Measurements from ENCODE around the gene RNF121.

RNF121 gene

DNA sequence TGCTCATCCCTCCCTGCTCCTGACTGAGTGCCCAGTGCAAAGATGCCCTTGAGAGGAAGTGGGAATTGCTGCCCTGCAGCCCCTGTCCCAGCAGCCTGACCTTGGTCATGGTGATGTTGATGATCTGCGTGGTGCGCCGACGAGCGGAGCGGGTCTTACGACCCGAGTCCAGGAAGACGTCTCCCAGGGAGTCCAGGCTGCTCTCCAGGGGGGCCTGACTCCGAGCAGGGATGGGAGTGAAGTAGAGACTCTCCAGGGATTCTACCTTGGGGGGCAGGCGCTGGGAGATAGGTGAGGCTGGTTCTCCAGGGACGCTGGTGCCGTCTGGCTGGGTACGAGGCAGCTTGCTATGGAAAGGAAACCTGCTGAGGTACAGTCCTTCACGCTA lies 78.2 kb downstream of the RNF121 start:
- no peak for DNase-seq

DNA sequence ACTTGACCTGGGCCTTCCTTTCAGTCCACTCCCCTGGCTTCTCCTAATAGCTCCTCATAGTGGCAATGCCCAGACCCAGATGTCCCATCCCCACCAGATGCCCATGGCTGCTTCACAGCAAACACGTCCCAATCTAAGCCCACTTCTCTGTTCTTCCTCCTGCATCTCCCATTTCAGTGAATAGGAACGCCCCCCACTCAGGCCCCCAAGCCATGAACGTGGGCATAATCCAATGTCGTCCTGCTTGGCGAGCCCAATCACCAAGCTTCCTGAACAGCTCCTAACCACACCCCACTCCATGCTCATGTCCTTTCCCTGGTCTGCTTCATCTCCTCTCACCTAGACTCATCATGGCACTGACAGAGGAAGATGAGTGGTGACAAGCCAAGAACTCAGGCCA lies 78.7 kb downstream of the RNF121 start:
- no peak for DNase-seq

DNA sequence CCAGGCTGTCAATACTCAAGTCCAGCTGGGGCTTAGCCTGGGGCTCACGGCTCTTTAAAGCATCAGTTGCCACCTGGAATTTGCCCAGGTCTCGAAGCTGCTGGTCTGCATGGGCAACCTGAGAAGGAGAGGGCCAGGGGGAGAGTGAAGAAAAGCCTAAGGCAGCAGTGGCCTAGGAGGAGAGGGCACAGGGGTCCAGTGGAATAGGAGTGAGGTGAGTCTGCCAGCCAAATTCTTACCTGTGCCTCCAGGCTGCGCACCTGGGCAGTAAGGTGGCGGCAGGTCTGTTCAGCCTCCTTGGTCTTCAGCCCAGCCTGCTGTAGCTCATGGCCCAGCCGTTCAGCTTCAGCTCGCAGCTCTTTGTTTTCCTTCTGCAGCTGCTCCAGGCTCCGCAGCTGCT lies 79.9 kb downstream of the RNF121 start:
- DNase-seq, result no peak

DNA sequence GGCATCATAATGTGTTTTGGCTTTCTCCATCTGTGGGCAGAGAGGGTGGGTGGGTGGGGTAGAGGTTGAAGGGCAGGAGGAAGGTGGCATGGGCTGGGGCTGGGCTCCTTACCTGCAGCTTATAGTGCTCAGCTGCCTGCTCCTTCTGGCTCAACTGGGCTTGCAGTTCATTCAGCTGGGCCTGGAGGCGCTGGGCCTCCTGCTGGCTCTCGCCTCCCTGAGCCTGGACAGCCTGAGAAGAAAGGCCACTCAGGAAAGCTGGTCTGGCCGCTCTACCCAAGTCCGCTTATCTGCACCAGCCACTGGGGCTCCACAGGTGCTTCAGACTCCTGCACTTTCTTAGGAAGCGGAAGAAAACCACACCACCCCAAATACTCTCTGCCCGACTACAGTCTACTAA lies 80.3 kb downstream of the RNF121 start:
- DNase-seq, result no peak

DNA sequence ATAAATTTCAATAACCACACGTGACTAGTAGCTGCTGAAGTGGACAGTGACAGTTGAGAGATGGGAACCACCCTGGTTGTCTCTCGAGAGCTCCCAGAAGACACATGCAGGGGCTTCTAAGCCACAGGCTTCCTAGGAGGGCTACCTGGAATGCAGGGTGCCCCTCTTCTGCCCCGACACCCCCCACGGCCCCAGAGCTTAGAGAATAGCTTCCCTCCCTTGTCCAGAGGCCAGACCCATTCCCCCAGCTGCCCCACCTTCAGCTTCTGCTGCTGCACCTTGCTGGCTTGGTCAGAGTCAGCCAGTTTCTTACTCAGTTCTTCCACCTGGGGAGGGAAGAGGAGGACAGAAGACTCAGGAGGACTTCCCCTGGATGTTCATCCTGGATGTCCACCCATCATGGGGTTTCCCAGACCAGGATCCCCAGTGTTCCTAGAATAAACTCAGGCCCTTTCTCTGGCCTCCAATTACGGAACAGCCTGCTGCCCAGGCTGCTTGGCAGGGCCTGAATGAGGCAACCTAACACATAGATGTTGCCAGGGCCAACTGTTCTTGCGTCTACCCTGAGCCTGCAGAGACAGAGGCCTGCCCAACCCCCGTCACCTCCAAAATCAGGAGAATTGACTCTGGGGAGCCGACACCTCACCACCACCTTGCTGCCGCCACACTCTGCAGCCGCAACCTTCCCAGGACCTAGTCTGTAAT lies 81.8 kb downstream of the RNF121 start:
- DNase-seq, result no peak

DNA sequence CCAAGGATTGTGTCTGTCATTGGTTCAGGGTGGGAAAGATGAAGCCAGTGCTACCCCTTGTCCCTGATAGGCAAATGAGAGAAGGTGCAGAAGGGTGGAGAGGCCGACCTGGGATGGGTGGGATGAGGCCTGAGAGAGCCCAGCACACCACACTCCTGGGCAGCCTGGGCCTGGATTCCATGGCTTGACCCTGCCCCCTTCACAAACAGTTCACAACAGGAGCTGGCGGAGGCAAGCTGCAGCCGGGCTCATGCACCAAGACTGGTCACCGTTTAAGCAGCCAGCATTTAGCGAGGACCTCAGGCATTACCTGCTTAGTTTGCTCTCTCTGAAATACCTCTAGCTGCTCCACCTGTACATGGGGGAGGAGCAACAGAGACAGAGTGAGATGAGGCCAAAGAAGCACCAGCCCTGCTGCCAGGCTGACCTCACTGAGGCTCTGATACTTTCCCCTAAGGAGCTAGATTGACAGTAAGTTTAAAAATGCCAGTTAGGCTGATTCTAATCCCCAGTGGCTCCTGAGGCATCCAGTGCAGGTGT lies 83.3 kb downstream of the RNF121 start:
- no peak for DNase-seq

DNA sequence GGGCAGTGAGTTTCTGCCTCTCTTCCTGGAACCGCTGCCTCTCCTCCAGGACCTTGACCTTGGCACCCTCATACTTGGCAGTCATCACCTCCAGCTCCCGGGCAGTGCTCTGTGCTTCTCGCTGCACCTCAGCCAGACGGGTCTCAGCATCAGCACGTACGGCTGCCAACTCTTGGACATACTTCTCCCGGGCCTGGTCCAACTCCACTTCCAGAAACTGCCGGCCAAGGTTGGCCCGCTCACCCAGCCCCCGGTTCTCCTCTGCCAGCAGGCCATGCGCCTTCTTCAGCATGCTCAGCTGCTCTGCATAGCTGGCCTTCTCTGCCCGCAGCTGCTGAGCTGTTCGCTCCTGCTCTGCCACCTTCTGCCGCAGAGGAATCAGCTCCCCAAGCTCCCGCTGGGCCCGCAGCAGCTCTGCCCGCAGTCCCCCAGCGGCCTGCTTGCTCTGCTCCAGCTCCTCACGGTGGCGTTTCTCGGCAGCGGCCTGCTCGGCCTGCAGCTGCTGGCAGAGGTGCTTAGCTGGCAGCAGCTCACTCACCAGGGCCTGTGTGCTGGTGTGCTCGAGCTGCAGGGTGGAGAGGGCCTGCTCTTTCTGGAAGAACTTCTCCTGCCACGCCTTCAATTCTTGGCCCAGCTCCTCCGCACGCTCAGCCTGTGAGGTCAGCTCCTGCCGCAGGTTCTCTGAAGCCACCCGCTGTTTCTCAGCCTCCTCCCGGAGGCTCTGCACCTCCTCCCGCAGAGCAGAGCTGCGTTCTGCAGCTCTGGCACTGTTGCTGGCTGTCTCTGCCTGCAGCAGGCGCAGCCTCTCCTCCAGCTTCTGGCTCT lies 84.3 kb downstream of the RNF121 start:
- DNase-seq, result no peak

DNA sequence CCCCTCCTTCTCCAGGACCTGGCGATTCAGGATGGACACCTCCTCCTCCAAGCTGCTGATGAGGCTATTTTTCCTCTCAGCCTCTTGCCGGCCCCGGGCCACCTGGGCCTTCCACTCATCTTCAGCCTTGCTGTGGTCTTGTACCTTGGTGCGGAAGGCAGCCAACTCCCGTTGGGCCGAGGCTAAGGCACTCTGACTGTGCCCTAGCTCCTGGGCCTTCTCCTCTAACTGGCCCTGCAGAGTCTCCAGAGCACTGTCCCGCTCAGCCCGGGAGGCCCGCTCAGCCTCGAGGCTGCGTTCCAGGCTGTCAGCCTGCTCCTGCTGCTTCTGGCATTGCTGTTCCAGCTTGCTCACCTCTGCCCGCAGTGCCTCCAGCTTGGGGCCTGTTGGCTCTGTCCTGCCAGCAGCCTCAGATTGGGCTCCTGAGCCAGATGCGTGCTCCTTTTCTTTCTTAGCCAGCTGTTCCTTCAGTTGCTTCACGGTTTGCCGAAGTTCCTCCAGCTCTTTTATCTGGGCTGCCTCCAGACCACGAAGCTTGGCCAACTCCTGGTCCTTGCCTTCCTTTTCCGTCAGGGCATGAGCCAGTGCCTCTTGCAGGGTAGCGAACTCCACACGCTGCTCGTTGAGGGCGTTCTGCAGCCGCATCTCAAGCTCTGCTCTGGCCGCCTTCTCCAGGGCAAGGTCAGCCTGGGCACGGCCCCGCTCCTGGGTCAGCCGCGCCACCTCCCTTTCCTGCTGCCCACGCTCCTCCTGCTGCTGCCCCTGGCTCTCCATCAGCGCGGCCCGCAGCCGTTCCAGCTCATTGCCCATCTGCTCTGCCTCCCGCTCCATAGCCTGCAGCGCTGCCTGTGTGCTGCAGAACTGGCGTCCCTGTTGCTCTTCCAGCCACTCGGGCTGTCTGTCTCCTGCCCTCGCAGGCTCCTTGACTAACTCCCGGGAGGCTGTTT lies 85.2 kb downstream of the RNF121 start:
- DNase-seq, result no peak

DNA sequence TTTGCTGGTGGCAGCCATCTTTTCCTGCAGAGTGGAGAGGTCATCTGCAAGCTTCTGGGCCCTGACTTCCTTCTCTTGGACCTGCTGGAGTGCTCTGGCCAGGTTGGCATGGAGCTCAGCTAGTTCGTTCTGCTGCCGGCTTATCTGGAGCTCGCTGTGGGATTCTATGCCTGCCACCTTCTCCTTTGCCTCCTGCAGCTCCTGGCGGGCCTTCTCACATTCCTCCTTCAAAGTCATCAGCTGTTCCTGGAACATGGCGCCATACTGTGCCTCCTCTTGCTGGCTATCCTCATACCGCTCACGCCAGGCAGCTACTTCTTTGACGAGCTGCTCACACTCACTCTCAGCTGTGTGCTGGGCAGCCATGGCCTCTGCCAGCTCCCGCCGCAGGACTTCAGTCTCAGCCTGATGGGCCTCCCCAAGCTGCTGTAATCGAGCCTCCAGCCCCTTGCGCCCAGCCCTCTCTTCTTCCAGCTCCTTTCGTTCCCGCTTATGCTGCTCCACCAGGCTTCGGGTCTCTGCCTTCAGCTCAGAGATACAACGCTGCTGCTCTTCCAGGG lies 86.0 kb downstream of the RNF121 start:
- DNase-seq, result no peak

DNA sequence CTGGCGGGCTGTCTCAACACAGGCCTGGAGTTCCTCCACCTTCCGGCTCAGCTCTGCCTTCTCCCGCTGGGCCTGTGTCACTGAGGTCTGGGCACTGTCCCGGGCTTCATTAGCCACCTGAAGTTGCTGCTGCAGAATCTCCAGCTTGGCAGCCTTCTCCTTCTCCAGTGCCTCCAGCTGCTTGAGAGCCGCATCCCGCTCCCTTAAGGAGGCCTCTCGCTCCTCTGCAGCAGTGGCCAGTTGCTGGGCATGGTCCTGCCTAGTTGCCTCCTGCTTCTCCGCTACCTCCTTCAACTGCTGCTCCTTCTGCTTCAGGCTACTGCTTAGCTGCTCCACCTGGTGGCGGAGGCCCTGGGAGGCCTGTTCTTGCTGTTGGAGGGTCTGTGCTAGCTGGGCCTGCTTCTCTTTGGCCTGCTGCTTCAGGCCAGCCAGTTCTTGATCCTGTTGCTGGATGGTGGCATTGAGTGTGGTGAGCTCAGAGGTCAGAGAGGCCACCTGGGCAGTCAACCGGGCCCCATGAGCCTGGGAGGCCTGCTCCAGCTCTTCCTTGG lies 86.7 kb downstream of the RNF121 start:
- no peak for DNase-seq

DNA sequence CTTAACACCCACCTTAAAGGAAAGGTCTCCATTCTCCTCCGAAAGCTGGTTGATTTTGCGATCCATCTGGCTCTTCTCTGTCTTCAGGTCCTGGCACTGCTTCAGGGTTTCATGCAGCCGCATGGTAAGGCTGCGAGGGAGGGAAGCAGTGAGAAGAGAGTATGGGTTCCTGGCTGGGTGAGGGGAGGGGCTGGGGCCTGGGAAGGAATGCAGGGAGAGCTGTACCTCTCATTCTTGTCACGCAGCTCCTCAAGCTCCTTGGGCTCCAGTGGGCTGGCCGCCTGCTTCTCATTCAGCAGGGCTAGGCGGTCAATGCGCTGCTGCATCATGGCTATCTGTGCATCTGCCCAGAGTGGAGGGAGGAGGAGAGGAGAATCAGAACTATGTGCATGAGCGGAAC lies 89.3 kb downstream of the RNF121 start:
- DNase-seq, result no peak

DNA sequence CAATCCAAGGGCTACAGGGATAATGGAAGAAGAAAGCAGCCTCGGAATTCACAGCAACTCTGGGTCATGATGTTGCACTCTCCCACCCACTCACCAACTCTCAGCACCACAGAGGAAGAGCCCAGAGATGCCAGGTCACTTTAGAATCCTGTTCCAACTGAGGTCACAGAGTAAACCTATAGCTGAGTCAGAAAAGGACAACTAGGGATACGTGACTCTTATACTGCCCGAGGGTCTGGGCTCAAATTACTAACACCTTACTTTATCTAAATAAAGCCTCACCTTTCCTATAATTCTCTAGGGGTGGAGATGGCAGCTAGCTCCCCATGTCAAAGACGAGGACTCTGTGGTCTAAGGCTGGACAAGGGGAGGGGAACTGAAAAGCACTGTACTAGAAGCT lies 94.5 kb downstream of the RNF121 start:
- no peak for DNase-seq

DNA sequence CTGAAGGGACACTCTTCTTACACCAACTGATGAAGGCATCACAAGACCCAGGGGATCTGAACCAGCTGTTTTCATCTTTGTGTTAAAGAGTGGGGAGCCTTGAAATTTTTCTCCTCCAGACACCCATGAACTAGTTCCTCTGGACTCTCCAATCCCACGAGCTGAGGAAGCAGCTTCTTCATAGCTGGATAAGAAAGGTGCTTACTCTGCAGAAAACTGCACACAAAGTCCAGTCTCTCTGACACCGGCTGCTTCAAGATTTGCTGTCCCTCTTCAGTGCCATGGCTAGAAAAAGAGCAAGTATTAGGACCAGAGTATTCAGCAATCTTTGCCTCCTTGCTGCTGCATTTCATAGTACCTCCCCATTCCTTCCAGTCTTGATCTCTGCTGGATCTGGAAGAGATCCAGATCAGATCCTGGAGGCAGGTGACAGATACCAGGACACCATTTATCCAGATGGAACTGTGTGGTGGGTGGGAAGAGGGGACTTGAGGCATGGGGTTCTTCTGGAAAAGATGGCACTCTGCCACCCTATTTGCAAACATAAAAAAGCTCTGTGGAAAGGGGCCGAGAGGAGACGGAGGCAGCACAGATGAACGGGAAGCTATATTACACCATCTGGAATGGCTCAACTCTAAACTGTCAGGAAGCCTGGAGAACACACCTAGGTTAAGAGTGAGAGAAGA lies 95.4 kb downstream of the RNF121 start:
- DNase-seq, result no peak

DNA sequence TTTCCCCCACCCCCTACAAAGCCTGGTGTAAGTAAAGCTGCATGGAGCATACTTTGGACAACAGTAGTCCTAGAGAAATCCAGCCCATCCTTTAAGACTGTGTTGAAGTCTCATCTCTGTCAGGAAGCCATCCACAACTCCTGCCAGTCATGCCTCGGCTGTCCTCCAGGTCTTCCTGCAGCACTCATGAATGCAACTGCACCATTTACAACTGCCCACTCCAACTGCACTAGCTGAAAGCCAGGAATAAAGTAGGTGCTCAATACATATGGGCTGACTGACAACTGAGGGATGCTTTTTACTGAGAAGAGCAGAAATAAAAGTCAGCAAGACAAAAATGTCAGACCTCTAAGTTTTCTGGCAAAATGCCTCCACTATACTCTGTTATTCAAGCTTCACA lies 97.2 kb downstream of the RNF121 start:
- DNase-seq, result no peak

DNA sequence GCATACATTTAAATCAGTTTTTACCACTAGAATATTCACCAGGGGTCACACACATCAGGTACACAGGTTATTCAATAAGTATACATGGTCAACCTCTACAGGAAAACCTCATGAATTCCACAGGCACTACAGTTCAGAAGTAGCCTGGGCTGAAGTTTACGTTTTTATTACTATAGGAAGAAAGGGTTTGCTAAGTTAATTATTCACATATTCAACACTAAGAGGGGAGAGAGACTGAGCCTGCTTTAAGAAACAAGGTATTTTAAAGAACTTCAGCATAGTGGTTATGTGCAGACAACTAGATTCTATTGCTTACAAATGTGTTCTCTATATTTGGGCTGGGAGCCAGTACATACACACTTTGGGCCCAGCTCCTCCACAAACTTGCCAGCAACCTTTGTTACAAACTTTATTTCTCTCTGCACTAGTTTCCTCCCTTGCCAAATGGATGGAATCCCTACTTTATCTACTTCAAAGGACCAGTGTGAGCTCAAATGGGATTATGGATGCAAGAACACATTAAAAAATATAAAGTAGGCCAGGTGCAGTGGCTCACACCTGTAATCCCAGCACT lies 101.7 kb downstream of the RNF121 start:
- no peak for DNase-seq

DNA sequence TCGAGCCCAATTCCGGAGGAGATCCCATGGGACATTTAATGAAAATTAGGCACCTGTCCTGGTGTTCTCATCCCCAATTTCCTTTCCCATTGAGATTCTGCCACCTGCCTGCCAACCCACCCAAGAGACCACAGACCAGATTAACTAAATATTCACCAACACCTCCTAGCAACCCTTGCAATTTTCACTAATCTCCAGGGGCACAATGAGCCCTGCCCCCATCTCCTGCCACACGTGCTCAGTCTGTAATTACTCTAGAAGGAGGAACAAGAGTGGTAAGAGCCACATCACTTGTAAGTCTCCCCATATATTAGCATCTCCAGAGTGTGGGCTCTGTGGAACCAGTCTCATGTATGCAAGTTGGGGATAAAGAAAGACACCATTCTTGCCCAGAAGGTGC lies 107.8 kb downstream of the RNF121 start:
- no peak for DNase-seq

DNA sequence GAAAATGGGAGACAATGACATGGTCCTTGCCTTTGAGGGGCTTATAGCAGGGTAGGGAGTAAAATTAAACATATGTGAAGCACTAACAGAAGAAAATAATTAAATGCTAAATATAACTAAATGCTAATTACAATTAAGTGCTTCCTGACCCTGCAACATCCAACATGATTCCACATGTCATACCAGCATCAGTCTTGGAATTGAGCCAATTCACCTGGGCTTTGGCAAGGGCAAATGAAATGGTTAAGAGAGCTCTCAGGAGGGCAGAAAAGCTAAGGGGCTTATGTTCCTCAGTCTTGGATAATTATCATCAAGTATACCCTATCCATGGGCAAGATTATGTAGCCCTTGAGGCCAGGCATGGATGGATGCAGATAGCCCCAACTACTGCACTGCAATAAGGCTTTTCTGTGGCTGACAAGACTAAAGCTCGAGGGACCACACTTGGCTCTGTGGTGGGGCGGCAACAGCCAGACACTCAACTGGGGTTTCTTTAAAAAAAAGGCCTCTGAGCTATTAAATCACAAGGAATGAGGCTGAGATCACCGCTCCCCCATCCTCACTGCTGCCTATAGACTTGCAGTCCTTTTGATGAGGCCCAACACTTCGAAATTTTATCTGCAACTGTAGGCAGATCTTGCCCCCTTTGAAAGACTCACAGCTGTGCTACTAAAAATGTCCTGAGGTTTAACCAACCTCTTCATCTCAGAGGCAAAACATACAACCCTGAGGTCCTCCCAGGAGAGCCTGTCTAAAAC lies 108.9 kb downstream of the RNF121 start:
- no peak for DNase-seq

DNA sequence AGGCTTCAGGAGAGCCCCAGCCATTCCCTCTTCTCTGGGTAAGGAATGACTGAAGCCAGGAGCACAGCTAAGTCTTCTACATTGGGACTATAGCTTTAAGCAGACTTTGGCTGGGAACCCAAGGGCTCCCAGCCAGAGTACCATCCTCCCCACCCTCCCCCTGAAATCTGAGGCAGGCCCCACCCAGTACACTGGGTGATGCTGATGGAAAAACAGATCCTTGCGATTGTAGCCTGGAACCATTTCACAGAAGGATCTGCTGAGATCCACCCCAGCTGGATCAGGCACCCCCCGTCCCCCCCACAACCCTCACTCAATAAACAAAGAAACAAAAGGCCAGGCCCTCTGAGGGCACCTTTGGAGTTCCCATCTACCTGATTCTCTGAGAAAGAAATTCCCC lies 109.6 kb downstream of the RNF121 start:
- DNase-seq, result no peak

DNA sequence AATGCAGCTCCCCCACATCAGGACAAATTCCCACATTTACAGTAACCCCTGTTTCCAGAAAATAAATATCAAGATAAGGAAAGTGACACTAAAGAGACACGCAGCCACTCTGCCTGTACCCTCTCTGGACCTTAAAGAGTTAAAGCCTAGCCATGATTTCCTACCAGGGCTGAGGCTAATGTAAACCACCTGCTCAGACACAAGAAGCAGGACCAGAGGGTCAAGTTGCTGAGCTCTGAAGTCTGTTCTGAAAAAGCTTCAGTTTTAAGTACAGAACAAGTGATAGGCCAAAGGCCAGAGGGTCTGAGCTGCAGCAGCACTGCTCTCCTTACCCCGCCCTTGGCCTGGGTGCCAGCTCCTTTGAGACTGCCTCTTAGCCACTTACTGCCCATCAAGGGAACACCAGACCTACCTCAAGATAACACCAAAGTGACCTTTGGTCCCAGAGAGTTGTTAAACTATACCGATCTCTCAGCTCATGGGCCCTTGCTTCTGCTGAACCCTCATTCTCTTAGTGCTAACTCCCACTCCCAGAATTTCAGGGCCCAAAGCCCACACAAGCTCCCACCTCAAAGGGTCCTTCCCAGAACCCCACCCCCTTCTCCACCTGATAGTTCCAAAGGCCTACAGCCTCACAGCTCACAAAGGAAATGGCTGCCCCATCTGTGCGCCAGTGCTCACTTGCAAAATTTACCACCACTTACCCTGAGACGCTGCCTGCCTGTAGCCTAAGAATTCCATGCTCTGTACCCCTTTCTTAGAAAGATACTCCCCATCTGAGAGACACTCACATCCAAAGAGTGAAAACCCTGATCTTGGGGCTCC lies 110.4 kb downstream of the RNF121 start:
- DNase-seq, result no peak

DNA sequence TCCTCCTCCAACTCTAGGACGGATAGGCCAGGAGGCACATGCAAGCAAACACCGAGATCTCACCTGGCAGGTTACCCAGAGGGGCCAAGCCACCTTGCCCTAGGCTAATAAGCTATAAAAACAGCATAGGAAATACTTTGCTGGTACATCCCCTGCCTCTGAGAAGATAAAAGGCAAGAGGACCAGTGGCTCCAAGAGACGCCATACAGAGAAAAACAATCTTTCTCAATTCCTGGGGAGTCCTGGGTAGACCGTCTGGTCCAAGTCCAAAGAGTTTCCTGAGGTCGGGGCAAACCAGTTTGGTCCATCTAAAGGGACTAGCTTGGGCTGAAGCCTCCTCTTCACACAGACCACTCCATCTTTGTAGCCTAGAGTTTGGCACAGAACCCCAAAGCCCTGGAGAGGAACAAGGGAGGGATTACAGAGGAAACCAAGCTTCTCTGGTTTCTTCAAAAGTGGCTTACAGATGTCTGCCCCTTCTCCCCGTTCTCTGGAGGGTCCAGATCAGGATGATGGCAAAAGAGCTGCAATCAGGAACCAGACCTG lies 111.1 kb downstream of the RNF121 start:
- DNase-seq, result no peak
